ENCODE data around the gene RPL10. TPM values are rescaled to one million over a fixed set of nuclear protein-coding genes. Genes with fewer than 3 reads are reported as not detected.

The RPL10 gene
- total RNA-seq, 2 experiments from 2014 or later = 2,958 to 2,962 TPM

DNA sequence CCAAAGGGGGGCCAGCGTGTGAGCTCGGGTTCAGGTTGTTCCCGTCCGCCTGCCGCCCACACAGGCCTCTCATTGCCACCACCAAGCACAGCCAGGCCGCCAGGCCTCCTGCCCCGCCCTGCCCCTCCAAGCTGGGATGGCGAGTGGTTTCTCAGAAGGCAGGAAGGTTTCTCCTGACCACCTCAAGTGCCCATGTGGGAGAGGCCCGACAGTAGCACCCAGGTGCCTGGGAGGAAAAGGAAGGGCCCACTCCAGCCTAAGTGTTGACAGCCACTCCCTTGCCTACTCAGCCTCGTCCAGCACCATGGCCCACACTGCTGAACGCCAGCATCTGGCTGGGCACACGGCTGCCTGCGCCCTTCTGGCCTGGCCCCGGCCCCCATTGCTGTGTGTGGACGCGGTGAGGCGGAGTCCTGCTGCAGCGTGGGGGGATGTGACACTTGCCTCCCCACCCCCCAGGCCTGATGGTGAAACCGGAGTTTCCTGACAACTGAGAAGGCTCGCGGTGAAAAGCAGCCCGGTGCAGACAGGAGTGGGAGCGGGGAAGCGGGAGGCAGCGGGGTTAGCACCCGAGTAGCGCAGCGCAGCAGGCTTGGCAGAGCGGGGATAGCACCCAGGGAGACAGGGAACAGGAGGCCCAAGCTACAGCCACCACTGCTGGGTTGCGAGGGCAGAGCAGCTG is 42.9 kb upstream of the RPL10 start:
- H3K36me3 Mint-ChIP-seq (ENCODE audit: low read depth) = peaks cover 54% of the 10 kb centered on the region
- H3K9me3 Mint-ChIP-seq = no peaks in the 10 kb centered on the region
- ChIA-PET POLR2A (interaction anchor here (1.2 to 2.4 kb wide), 2 partner anchors 9 to 10 kb away, joined by 5 to 7 read pairs; no protein-coding TSS in a partner anchor), CTCF (no interaction called here)
- H3K27me3 Mint-ChIP-seq = no peaks in the 10 kb centered on the region
- peaks cover 78% of the 10 kb centered on the region for H3K4me1 Mint-ChIP-seq
- no peak overlapping the region for H3K27ac Mint-ChIP-seq
- H3K4me3 Mint-ChIP-seq = no peak overlapping the region
- DNase-seq = no peak

DNA sequence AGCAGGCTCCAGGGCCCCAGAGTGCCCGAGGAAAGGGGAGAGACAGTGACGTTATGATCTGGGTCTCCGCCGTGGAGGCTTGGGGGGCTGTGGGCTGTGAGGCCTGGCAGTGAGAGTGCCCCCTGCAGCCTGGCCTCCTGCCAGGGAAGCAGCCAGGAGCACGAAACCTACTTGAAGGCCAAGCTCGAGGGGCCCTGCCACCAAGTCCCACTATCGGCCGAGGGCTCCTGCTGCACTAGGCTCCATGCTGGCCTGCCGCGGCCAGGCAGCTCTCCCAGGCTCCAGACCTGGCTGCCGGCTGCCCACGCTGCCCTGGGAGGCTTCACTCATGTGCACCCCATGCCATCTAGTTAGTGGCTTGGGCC is 42.4 kb upstream of the RPL10 start:
- Mint-ChIP-seq H3K4me1 (peaks cover 74% of the 10 kb centered on the region), H3K9me3 (no peaks in the 10 kb centered on the region), H3K4me3 (no peak overlapping the region), H3K36me3 (ENCODE audit: low read depth) (peaks cover 54% of the 10 kb centered on the region), H3K27me3 (no peaks in the 10 kb centered on the region), H3K27ac (no peak overlapping the region)
- ChIA-PET POLR2A (interaction anchor here (1.2 to 2.4 kb wide), 2 partner anchors 8 to 10 kb away, joined by 5 to 7 read pairs; no protein-coding TSS in a partner anchor), CTCF (no interaction called here)
- no peak for DNase-seq

DNA sequence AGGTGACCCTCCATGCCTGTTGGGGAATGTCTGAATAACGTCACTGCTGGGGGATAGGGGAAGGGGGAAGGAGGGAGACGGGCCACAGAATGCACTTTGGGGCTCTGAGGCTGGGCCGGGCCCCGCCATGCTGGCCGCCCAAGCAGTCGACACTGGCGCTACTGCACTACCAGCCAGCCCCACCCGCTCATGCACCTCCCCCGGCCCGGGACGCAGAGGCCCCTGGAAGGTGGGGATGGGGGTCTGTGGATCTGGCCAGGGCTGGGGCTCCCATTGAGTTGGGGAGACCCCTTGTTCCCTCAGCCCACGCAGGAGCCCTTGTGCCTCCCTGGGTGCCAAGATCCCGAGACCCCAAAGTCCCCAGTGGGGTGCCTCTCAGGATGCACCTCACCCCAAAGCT is 41.6 kb upstream of the RPL10 start:
- Mint-ChIP-seq H3K4me1 (peaks cover 73% of the 10 kb centered on the region), H3K9me3 (no peaks in the 10 kb centered on the region), H3K27ac (peak overlapping the region; percentile 40), H3K36me3 (ENCODE audit: low read depth) (peaks cover 55% of the 10 kb centered on the region), H3K27me3 (no peaks in the 10 kb centered on the region), H3K4me3 (no peak overlapping the region)
- ChIA-PET POLR2A (interaction anchor here (3.1 kb wide), 1 partner anchor 12 kb away, joined by 23 read pairs; no protein-coding TSS in a partner anchor), CTCF (no interaction called here)
- no peak for DNase-seq

DNA sequence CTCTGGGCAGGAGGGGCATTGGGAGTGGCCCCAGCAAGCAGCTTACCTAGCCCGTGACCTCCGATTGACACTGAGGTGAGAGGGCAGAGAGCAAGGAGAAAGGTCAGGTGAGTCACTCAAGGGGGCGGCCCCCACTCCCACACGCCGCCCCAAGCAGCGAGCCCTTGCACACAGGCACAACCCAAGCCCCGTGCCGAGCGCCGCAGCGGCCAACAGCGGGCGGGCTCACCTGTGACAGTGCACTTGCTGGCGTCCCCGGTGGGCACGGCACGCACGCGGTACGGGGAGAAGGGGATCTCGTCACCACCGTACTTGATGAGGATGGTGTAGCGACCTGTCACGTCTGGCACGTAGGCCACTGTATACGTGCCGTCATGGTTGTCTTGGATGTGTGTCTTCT is 41.0 kb upstream of the RPL10 start:
- POLR2A ChIA-PET = interaction anchor here (1.2 to 3.1 kb wide), 2 partner anchors 9 to 12 kb away, joined by 3 to 23 read pairs; no protein-coding TSS in a partner anchor

DNA sequence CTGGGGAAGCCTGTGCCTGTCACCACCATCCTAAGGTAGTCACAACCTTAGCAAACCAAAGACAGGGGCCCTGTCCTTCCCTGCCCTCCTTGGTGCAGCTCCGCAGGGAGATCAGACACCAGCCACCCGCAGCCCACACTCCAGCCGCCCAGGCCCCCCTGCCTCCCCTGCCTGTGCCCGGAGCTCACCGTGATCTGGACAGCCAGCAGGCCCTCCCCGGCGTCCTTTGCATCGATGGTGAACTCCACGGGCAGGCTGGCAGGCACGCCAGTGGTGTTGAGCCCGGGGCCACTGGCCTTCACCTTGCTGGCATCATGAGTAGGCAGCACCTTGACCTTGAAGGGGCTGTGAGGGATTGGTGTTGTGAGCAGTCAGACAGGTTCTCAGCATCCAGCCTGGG is 40.2 kb upstream of the RPL10 start:
- H3K4me3 Mint-ChIP-seq = no peak overlapping the region
- DNase-seq = no peak
- POLR2A ChIA-PET = interaction anchor here (1.2 to 3.1 kb wide), 3 partner anchors 8 to 11 kb away, joined by 3 to 23 read pairs (median 6); no protein-coding TSS in a partner anchor
- no peaks in the 10 kb centered on the region for H3K27me3 Mint-ChIP-seq
- H3K9me3 Mint-ChIP-seq = no peaks in the 10 kb centered on the region
- H3K4me1 Mint-ChIP-seq = peaks cover 69% of the 10 kb centered on the region
- H3K36me3 Mint-ChIP-seq (ENCODE audit: low read depth) = peaks cover 57% of the 10 kb centered on the region
- H3K27ac Mint-ChIP-seq = no peak overlapping the region
- CTCF ChIA-PET = no interaction called here

More for the DNA sequence above, 41.0 kb upstream of the RPL10 start:
- no peaks in the 10 kb centered on the region for H3K27me3 Mint-ChIP-seq
- no peaks in the 10 kb centered on the region for H3K9me3 Mint-ChIP-seq
- CTCF ChIA-PET = no interaction called here
- no peak overlapping the region for H3K27ac Mint-ChIP-seq
- DNase-seq = no peak
- peaks cover 55% of the 10 kb centered on the region for H3K36me3 Mint-ChIP-seq (ENCODE audit: low read depth)
- H3K4me3 Mint-ChIP-seq = no peak overlapping the region
- peaks cover 73% of the 10 kb centered on the region for H3K4me1 Mint-ChIP-seq

DNA sequence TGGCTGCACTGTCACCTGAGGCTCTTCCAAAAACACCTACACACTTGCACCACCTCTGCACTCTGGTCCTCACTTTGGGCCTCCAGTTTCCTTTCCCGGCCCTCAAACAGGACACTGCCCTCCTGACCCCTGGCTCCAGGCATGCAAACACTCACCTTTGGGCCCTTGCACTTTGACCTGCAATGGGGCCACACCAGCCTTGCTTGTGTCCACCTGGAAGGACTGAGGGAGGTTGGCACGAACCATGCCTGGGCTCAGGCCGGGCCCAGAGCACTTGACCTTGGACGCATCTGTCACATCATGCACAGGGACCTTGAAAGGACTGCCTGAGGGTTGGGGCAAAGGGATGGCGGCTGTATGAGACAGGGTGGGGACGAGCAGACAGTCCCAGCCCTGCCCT is 39.3 kb upstream of the RPL10 start:
- Mint-ChIP-seq H3K4me3 (no peak overlapping the region), H3K4me1 (peaks cover 63% of the 10 kb centered on the region), H3K27ac (peak overlapping the region; percentile 56), H3K36me3 (ENCODE audit: low read depth) (peaks cover 53% of the 10 kb centered on the region), H3K9me3 (no peaks in the 10 kb centered on the region), H3K27me3 (no peaks in the 10 kb centered on the region)
- ChIA-PET POLR2A (interaction anchor here (1.7 to 3.1 kb wide), 2 partner anchors 10 kb away, joined by 6 to 23 read pairs; no protein-coding TSS in a partner anchor), CTCF (no interaction called here)
- no peak for DNase-seq

DNA sequence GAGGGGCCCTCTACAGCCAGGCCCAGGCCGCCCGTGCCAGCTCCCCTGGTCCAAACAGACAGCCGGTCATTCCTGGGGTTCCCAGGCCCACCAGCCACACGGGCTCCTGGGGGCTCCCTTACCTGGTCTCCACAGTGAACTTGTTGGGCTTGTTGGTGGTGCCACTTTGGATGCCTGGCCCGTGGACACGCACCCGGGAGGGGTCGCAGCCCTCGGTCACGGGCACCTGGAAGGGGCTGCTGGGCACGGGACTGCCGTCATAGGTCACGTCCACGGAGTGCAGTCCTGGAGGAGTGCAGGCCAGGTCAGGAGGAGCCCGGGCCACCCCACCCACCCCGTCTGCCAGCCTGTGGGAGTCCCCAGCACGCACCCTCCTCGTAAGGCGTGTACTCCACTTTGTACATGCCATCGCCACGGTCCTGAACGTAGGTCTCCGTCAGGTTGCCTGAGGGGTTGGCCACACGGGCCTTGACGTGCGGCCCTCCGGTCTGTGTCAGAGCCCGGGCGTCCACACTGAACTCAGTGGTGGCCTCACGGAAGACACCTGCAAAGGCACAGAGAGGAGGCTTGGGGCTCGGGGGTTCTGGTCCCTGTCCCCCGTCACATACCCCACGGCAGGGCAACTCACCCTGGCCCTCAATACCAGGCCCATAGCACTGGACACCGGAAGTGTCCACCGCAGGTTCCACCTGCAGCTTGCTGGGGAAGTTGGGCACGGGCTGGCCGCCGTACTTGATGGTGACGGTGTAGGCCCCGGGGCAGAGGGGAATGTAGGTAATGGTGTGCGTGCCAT is 38.6 kb upstream of the RPL10 start:
- peaks cover 48% of the 10 kb centered on the region for H3K36me3 Mint-ChIP-seq (ENCODE audit: low read depth)
- no peak overlapping the region for H3K4me3 Mint-ChIP-seq
- peaks cover 61% of the 10 kb centered on the region for H3K4me1 Mint-ChIP-seq
- no peak overlapping the region for H3K27ac Mint-ChIP-seq
- H3K27me3 Mint-ChIP-seq = no peaks in the 10 kb centered on the region
- H3K9me3 Mint-ChIP-seq = no peaks in the 10 kb centered on the region
- ChIA-PET POLR2A (interaction anchor here (1.4 to 3.1 kb wide), 3 partner anchors 8 to 10 kb away, joined by 4 to 23 read pairs (median 6); no protein-coding TSS in a partner anchor), CTCF (no interaction called here)
- DNase-seq = no peak

DNA sequence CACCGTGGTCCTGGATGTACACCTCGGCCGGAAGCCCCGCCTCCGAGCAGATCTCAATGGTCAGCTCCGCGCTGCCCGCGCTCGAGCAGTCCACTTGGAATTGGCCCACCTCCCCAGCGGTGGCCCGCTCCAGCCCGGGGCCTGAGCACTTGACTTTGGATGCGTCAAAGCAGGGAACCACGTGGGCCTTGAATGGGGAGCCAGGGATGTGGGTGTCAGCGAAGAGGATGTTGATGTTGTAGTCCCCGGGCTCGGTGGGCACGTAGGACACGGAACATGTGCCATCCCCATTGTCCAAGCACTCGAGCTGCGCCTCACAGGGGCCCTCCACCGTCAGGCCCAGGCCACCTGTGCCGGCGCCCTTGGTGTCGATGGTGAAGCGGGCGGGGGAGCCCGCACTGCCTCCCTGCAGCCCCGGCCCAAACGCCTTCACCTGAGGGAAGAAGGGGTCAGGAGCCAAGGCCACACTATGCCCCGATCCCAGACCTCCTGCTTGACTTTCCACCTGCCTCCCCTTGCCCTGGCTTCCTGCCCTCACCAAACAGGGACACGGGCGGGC is 37.9 kb upstream of the RPL10 start:
- Mint-ChIP-seq H3K27me3 (no peaks in the 10 kb centered on the region), H3K4me1 (peaks cover 62% of the 10 kb centered on the region), H3K27ac (no peak overlapping the region), H3K4me3 (no peak overlapping the region), H3K36me3 (ENCODE audit: low read depth) (peaks cover 52% of the 10 kb centered on the region), H3K9me3 (no peaks in the 10 kb centered on the region)
- no peak for DNase-seq
- ChIA-PET CTCF (no interaction called here), POLR2A (interaction anchor here (0.7 to 1.4 kb wide), 2 partner anchors 8 to 181 kb away, joined by 3 to 4 read pairs; no protein-coding TSS in a partner anchor)

DNA sequence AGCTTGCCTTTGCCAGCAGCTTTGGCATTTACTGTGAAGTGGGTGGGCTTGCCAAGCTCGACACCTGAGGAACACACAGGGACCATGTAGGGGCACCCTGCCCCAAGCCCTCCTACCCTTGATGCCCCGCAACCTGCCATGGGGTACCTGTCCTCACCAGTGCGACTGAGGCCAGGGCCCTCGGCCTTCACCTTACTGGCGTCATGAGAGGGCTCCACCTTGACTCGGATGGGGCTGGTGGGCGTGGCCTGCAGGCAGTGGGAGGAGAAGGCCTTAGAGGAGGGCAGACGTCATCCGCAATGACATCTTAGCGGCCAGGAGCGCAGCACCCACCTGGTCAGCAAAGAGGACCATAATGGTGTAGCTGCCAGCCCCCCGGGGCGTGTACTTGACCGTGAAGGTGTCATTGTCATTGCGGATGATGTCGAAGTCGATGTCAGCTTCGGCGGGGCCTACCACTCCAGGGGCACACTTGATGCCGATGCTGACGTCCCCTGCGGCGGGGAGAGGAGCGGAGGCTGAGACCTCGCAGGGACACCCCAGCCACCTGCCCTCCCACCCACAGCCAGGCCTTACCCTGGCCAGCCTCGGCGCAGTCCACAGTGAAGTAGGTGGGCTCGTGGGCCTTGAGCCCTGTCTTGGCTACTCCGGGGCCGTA is 36.0 kb upstream of the RPL10 start:
- H3K9me3 Mint-ChIP-seq = no peaks in the 10 kb centered on the region
- no peak for DNase-seq
- H3K27ac Mint-ChIP-seq = no peak overlapping the region
- H3K4me1 Mint-ChIP-seq = peaks cover 61% of the 10 kb centered on the region
- H3K36me3 Mint-ChIP-seq (ENCODE audit: low read depth) = peaks cover 57% of the 10 kb centered on the region
- ChIA-PET POLR2A (interaction anchor here (1.3 to 2.3 kb wide), 3 partner anchors 10 to 15 kb away, joined by 5 to 8 read pairs (median 7); no protein-coding TSS in a partner anchor), CTCF (no interaction called here)
- no peak overlapping the region for H3K4me3 Mint-ChIP-seq
- no peaks in the 10 kb centered on the region for H3K27me3 Mint-ChIP-seq

DNA sequence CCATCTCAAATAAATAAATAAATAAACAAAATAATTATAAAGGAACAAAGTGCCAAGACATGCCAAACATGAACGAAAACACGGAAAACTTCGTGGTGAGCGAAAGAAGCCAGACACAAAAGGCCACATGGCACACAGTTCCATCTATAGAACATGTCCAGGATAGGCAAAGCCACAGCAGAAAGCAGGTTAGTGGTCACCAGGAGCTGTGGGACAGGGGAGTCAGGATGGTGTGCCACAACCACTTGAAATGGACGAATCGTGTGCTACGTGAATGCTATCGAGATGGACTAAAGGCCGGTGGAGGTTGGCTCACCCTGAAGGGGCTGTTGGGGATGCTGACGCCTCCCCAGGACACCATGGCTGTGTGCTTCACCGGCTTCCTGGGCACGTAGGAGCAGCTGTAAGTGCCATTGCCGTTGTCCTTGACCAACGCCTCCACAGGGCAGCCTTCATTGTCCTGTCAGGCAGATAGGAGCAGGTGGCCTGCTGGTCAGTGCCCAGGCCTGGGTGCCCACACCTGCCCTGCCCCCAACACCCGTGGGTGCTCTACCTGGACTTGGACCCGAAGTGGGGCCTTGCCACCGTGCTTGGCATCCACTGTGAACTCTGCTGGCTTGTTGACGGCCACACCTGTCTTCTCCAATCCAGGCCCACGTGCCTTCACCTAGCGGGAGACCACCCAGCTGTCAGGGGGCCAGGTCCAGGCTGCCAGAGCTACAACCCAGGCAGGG is 34.3 kb upstream of the RPL10 start:
- no peak overlapping the region for H3K27ac Mint-ChIP-seq
- H3K4me1 Mint-ChIP-seq = peaks cover 58% of the 10 kb centered on the region
- no peaks in the 10 kb centered on the region for H3K27me3 Mint-ChIP-seq
- ChIA-PET CTCF (no interaction called here), POLR2A (interaction anchor here (1.8 to 2.3 kb wide), 2 partner anchors 9 to 10 kb away, joined by 5 to 8 read pairs; no protein-coding TSS in a partner anchor)
- H3K4me3 Mint-ChIP-seq = no peak overlapping the region
- H3K9me3 Mint-ChIP-seq = no peaks in the 10 kb centered on the region
- H3K36me3 Mint-ChIP-seq (ENCODE audit: low read depth) = peaks cover 55% of the 10 kb centered on the region
- no peak for DNase-seq

DNA sequence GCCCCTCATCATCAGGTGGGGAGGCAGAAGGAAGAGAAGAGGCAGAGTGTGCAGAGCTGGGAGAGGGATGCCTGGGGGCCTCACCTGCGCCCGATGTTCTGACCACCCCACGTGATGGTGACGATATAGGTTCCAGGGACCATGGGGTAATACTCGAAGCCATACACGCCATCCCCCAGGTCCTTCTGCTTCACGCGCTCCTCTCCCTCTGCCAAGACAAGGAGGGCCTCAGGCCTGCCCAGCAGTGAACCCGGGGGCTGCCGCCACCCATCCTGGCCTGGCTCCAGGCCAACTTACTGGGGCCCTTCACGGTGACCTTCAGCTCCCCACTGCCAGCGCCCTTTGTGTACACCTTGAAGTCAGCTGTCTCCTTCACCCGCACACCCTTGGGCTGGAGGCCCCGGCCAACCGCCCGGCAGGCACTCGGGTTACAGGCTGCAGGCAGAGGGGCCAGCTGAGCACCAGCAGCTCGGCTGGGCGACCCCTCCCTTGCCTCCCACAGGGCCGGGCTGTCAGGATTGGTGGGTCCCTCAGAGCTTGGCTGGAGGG is 33.1 kb upstream of the RPL10 start:
- H3K4me3 Mint-ChIP-seq = no peak overlapping the region
- CTCF ChIA-PET = no interaction called here
- POLR2A ChIA-PET = interaction anchor here (0.9 to 3.5 kb wide), 5 partner anchors 8 to 459 kb away, joined by 3 to 20 read pairs (median 4); no protein-coding TSS in a partner anchor

More for the DNA sequence above, 33.1 kb upstream of the RPL10 start:
- Mint-ChIP-seq H3K4me1 (peaks cover 53% of the 10 kb centered on the region), H3K9me3 (no peaks in the 10 kb centered on the region), H3K27me3 (no peaks in the 10 kb centered on the region), H3K36me3 (ENCODE audit: low read depth) (peaks cover 62% of the 10 kb centered on the region), H3K27ac (peak overlapping the region; percentile 44)
- no peak for DNase-seq

Data from activated CD4-positive, alpha-beta memory T cell treated with anti-CD3 and anti-CD28 coated beads, Interleukin-2, amount 10 ng/mL, durations not matched to agents 7 days and 5 days (primary cell).